Ishikawa (cell line): ENCODE data around the gene TMEM169.

Source experiments
- CEBPB ChIP-seq: IDR thresholded peaks from 2 replicates; pipeline ENCODE4 v1.6.1; 2012
- CREB1 ChIP-seq: IDR thresholded peaks from 2 replicates; pipeline ENCODE4 v1.6.1; 2012; ENCODE audit warnings: low read depth
- EGR1 ChIP-seq: IDR thresholded peaks from 2 replicates; pipeline ENCODE4 v1.6.1; 2012
- EP300 ChIP-seq: IDR thresholded peaks from 2 replicates; pipeline ENCODE4 v1.6.1; 2012; ENCODE audit warnings: borderline replicate concordance
- FOXM1 ChIP-seq: IDR thresholded peaks from 2 replicates; pipeline ENCODE4 v1.6.1; 2012; ENCODE audit warnings: low read depth, borderline replicate concordance
- MAX ChIP-seq: IDR thresholded peaks from 2 replicates; pipeline ENCODE4 v1.6.1; 2012
- NFIC ChIP-seq: IDR thresholded peaks from 2 replicates; pipeline ENCODE4 v1.6.1; 2012
- RAD21 ChIP-seq: IDR thresholded peaks from 2 replicates; pipeline ENCODE4 v1.6.1; 2012; ENCODE audit warnings: low read depth
- REST ChIP-seq: IDR thresholded peaks from 2 replicates; pipeline ENCODE4 v1.6.1; 2012; ENCODE audit warnings: low read depth, mild to moderate bottlenecking
- TAF1 ChIP-seq: IDR thresholded peaks from 2 replicates; pipeline ENCODE4 v1.6.1; 2012; ENCODE audit warnings: low read depth, mild to moderate bottlenecking
- TCF12 ChIP-seq: IDR thresholded peaks from 2 replicates; pipeline ENCODE4 v1.6.1; 2012; ENCODE audit warnings: low read depth
- TEAD4 ChIP-seq: IDR thresholded peaks from 2 replicates; pipeline ENCODE4 v1.6.1; 2012
- USF1 ChIP-seq: IDR thresholded peaks from 2 replicates; pipeline ENCODE4 v1.6.1; 2012
- YY1 ChIP-seq: IDR thresholded peaks from 2 replicates; pipeline ENCODE4 v1.6.1; 2012; ENCODE audit warnings: low read depth
- ZBTB7A ChIP-seq: IDR thresholded peaks from 2 replicates; pipeline ENCODE4 v1.6.1; 2012; ENCODE audit warnings: low read depth

TMEM169 gene

GRCh38 chr2:216081487-216082116 lies at the start of gene TMEM169, which contains the start of gene PECR:
Gene TMEM169, plus strand, starts transcription at chr2:216081919. Its CDS starts 14,045 bp downstream, at chr2:216095964.
Gene PECR, minus strand, starts transcription at chr2:216081809. Its CDS starts 68 bp downstream, at chr2:216081741.
- TF ChIP-seq RAD21 (no peak; the same call in 1 of the 2 replicates), EP300 (no peak), EGR1 (no peak), FOXM1 (no peak), CREB1 (no peak), CEBPB (no peak), REST (no peak), USF1 (peak; percentile 93), NFIC (no peak), MAX (peak; percentile 74), YY1 (no peak), TAF1 (peak; percentile 48; the same call in 1 of the 2 replicates), ZBTB7A (no peak), TCF12 (0 out of 2 replicates have a peak, but pooled peaks have one; percentile 23), TEAD4 (no peak)

GRCh38 chr2:216031960-216032689 lies 49.6 kb upstream of the TMEM169 start:
- TF ChIP-seq YY1 (no peak), RAD21 (no peak), USF1 (no peak), MAX (no peak), CREB1 (no peak), EGR1 (no peak), NFIC (no peak), TCF12 (no peak)

- TF ChIP-seq REST (no peak), MAX (no peak), FOXM1 (no peak), TEAD4 (no peak), TCF12 (no peak)
Observed at GRCh38 chr2:216033403-216033802, 48.3 kb upstream of the TMEM169 start.

- TF ChIP-seq EGR1 (no peak), RAD21 (peak; percentile 63)
Observed at GRCh38 chr2:216034065-216034464, 47.7 kb upstream of the TMEM169 start.

- TF ChIP-seq EGR1 (no peak), CREB1 (no peak), FOXM1 (no peak), YY1 (no peak), TCF12 (no peak), TEAD4 (no peak), EP300 (no peak), NFIC (no peak), USF1 (no peak), RAD21 (no peak), CEBPB (no peak), REST (no peak), MAX (no peak), TAF1 (no peak)
Observed at GRCh38 chr2:216039918-216040317, 41.8 kb upstream of the TMEM169 start.
